ENCODE results near the gene SLC2A5. TPM values are rescaled to one million over a fixed set of nuclear protein-coding genes. Genes with fewer than 3 reads are reported as not detected.
A peak's percentile ranks its signal among the peaks of the same experiment; 100 is the strongest.

Gene SLC2A5
- total and polyA plus RNA-seq, 9 of the 15 experiments (the other 6 are each of a cell fraction or from before 2014, with no cell fraction given) = 0.08 TPM; not detected in 8

DNA sequence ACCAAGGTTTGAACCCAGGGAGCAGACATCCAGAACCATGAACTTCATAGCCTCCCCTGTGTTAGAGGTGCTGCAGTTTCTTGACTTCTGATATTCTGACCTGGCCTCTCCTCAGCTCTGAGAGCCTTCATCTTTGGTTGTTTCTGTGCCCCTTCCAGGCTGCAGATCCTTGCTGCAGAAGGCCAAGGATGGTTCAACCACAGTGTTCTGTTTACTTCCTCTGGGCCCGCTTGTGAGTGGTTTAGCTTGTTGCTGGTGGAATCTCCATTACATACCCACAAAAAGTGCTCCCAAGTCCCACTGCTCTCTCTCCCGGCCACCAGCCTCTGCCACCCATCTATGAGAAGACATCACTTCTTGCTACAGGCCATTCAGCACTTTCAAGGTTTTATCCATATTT lies 34.2 kb downstream of the SLC2A5 start (continued):
- TF ChIP-seq, protein P1, sequence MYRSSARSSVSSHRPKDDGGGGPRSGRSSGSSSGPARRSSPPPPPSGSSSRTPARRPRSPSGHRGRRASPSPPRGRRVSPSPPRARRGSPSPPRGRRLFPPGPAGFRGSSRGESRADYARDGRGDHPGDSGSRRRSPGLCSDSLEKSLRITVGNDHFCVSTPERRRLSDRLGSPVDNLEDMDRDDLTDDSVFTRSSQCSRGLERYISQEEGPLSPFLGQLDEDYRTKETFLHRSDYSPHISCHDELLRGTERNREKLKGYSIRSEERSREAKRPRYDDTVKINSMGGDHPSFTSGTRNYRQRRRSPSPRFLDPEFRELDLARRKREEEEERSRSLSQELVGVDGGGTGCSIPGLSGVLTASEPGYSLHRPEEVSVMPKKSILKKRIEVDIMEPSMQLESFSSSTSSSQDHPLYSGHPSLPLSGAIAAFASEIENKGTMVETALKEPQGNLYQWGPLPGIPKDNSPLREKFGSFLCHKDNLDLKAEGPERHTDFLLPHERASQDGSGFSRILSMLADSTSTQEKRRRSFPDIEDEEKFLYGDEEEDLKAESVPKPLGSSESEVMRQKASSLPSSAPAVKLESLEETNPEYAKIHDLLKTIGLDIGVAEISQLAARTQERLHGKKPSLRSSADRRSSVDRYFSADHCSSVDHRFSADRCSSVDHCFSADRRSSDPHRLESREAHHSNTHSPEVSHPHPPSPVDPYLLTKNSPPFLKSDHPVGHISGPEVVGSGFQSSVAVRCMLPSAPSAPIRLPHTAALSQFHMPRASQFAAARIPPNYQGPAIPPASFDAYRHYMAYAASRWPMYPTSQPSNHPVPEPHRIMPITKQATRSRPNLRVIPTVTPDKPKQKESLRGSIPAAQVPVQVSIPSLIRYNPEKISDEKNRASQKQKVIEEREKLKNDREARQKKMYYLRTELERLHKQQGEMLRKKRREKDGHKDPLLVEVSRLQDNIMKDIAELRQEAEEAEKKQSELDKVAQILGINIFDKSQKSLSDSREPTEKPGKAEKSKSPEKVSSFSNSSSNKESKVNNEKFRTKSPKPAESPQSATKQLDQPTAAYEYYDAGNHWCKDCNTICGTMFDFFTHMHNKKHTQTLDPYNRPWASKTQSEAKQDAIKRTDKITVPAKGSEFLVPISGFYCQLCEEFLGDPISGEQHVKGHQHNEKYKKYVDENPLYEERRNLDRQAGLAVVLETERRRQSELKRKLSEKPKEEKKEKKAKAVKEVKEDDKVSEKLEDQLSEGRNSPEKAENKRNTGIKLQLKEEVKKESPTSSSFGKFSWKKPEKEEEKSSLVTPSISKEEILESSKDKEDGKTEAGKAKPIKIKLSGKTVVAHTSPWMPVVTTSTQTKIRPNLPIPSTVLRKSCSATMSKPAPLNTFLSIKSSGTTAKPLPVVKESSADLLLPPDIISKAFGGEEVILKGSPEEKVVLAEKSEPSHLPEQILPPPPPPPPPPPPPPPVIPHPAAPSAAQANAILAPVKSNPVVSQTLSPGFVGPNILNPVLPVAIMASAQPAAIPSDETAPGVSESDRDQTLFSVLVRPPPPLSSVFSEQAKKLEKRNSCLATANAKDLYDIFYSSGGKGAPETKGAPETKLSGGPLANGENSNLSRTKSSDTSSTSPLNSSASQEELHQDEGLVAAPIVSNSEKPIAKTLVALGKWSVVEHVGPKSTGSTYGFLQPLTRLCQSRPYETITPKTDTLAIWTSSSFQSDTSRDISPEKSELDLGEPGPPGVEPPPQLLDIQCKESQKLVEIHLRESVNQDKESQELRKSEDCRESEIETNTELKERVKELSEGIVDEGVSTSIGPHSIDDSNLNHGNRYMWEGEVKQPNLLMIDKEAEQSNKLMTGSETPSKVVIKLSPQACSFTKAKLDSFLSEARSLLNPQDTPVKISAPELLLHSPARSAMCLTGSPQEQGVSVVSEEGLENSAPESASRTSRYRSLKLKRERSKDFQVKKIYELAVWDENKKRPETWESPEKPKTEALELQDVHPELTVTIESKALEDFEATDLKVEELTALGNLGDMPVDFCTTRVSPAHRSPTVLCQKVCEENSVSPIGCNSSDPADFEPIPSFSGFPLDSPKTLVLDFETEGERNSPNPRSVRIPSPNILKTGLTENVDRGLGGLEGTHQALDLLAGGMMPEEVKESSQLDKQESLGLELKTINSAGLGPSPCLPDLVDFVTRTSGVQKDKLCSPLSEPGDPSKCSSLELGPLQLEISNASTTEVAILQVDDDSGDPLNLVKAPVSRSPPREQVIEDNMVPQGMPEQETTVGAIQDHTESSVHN (IDR thresholded peaks at IDR 0.05; ENCODE audit: borderline replicate concordance in 1 of 2, low read depth in 1 of 2) = no peak
- TF ChIP-seq, protein P2, sequence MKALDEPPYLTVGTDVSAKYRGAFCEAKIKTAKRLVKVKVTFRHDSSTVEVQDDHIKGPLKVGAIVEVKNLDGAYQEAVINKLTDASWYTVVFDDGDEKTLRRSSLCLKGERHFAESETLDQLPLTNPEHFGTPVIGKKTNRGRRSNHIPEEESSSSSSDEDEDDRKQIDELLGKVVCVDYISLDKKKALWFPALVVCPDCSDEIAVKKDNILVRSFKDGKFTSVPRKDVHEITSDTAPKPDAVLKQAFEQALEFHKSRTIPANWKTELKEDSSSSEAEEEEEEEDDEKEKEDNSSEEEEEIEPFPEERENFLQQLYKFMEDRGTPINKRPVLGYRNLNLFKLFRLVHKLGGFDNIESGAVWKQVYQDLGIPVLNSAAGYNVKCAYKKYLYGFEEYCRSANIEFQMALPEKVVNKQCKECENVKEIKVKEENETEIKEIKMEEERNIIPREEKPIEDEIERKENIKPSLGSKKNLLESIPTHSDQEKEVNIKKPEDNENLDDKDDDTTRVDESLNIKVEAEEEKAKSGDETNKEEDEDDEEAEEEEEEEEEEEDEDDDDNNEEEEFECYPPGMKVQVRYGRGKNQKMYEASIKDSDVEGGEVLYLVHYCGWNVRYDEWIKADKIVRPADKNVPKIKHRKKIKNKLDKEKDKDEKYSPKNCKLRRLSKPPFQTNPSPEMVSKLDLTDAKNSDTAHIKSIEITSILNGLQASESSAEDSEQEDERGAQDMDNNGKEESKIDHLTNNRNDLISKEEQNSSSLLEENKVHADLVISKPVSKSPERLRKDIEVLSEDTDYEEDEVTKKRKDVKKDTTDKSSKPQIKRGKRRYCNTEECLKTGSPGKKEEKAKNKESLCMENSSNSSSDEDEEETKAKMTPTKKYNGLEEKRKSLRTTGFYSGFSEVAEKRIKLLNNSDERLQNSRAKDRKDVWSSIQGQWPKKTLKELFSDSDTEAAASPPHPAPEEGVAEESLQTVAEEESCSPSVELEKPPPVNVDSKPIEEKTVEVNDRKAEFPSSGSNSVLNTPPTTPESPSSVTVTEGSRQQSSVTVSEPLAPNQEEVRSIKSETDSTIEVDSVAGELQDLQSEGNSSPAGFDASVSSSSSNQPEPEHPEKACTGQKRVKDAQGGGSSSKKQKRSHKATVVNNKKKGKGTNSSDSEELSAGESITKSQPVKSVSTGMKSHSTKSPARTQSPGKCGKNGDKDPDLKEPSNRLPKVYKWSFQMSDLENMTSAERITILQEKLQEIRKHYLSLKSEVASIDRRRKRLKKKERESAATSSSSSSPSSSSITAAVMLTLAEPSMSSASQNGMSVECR (CRISPR knock-in tag; IDR thresholded peaks at IDR 0.05) = no peak
- TF ChIP-seq ELF2 (CRISPR knock-in tag; IDR thresholded peaks at IDR 0.05) (no peak), SRF (CRISPR knock-in tag; IDR thresholded peaks at IDR 0.05) (no peak), RAD21 (CRISPR knock-in tag; conservative IDR thresholded peaks at IDR 0.05 in 1 of 2, IDR thresholded peaks at IDR 0.05 in 1 of 2) (no peak), ZNF324 (CRISPR knock-in tag; IDR thresholded peaks at IDR 0.05) (peak; percentile 92)
